GM19452 (cell line): ENCODE measurements around the gene RCVRN.

Experiments used
- ATAC-seq: cut with Tn5 transposase; IDR thresholded peaks from one replicate; pipeline ENCODE4 v1.9.1; 2021; ENCODE audit not compliant: unreplicated experiment

RCVRN gene

DNA sequence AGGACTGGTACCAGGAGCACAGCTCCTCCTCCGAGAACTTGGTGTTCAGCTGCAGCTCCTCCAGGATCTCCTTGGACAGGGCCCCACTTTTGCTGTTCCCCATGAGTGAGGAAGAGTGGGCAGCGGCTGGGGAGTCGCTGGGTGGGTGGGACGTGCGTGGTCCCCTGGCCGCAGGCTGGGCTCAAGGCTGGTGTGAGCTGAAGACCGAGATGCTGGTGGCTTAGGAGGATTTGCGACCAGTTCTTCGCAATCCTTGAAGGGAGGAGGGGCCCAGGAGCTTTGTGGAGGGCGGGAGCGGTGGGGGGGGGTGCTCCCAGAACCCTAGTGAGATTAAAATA is at the start of gene RCVRN:
Gene RCVRN, minus strand, starts transcription at position 194 of the 338 bp plus-strand sequence. Its CDS starts 91 bp downstream, at position 103.
- no peak for ATAC-seq

DNA sequence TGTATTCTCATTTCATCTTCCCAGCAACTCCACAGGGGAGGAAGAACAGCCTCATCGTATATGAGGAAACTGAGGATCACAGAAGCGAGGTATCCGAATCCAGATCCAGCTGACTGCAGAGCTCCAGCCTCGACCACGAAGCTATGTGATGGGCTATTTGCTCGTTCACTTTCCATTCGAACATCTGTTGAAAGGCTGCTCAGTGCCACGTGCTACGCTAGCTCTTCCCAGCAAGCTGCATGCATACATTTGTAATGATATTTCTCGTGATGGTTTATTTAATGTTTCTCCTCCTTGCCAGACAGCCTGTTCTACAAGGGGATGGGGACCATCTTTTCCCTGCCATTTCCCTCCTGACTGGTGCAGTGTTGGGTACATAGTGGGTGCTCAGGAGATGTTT is 48.4 kb upstream of the RCVRN start:
- no peak for ATAC-seq

DNA sequence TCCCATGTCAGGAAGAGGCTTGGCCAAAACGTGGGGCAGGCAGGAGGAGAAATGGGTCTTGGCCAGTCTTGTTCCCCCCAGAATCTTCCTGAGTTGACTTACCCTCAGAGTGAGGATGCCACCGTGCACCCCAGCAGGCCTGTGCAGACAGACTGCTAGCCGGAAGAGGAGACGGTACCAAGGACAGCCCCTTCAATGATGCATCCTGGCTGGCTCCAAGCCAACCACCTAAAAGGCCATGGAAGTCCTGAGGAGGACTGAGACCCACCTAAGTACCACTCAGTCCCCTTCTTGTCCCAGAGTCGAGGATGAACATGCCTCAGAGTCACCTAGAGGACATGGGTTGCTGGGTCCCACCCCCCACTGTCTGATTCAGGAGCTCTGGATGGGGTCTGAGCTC is 46.7 kb upstream of the RCVRN start:
- ATAC-seq: no peak

DNA sequence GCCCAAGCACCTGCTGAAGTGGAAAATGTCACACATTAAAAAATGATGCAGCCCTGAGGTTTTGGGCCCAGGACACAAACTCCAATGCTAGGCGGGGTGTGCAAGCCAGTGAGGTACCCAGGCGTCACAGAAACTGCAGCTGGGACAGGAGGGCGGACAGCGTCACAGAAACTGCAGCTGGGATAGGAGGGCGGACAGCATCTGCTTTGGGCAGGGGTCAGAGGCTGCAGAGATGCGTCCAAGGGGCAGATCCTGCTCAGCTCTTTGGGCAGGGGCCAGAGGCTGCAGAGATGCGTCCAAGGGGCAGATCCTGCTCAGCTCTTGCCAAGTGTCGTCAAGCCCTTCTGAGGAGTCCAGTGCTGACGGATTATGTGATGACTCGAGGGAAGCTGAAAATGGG is 43.9 kb upstream of the RCVRN start:
- ATAC-seq: no peak

DNA sequence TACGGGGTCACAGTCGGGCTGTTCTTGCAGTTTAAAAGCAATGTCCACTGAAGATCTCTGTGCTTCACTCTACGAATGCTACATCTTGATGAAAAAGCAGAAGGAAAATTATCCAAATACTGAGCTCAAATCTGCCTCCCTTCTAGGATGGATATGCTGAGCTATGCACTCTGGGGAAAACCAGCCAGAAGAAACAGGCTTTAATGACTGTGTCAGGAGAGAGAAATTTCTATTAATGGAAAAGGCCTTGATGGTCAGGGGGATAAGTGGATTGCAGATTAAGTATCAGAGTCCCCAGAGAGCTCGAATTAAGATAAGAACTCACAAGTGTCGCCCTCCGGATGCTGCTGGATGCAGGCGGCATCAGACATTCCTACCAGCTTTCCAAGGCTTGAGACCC is 39.6 kb upstream of the RCVRN start:
- ATAC-seq: no peak

DNA sequence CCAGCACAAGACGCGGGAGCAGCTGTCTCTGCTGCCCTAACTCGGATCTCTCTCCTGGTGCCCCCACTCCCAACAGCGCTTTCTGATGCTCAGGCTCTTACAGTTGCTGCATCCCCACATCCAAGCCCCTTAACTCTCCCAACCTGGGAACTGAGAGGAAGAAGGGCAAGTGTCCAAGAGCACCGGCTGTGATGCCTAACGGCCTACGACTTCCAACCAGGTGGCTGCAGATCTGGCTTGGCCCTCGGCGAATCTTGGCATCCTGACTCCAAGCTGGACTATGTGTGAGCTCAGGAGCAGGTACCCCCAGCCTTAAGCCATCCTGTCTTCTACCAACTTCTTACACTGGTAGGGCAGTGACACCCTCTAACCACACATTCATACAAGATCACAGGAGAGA is 38.3 kb upstream of the RCVRN start:
- no peak for ATAC-seq

DNA sequence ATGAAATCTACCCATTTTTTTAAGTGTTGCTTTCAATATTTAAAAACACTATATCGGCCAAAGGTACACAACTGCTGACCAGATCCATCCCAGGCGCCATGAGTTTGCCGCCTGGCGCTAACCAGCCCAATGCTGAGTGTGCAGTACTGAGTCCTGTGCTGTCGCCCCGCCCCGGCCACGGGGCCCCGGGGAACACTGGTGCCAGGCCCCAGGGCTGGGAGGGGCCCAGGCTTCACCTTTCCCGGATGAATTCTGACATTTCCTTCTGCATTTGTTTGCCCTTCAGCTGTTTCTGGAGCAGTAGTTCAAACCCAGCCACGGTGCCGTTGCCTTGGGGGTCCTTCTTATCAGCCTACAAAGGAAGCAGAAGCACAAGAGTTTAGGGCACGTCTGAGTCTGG is 37.8 kb upstream of the RCVRN start:
- no peak for ATAC-seq

DNA sequence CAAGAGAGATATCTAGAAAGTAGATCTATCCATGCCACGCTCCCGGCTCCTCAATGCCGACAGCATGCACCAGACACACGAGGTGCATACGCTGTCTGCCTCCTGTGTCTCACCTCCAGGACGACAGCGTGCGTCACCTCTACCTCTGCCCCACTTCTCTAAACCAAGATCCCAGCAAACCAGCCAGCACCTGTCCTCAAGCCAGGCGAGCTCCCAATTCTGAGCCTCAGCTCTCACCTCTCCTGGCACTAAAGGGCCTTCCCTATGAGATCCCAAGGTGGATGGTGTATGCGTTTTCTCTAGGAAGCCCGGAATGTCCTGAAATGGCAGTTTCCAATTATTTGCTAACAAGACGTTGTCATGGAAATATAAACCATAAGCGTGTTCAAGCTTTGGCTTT is 36.2 kb upstream of the RCVRN start:
- no peak for ATAC-seq

DNA sequence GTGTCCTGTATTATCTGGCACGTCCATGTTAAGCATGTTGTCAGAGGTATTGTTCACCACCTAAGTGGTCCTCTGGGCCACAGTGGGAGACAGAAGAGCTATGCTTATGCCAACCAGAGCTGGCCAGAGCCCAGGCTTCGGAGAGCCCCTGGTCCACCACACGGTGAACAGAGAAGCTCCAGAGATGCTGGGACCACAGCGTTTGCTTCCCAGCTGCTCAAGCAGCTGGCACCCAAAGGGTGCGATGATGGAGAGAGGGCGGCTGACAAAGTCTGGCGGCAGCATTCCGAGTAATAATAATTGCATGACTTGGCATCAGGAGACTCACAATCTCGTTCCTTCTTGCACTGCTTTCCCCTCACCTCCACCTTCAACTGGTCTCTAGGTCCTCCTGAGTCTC is 35.8 kb upstream of the RCVRN start:
- ATAC-seq: no peak

DNA sequence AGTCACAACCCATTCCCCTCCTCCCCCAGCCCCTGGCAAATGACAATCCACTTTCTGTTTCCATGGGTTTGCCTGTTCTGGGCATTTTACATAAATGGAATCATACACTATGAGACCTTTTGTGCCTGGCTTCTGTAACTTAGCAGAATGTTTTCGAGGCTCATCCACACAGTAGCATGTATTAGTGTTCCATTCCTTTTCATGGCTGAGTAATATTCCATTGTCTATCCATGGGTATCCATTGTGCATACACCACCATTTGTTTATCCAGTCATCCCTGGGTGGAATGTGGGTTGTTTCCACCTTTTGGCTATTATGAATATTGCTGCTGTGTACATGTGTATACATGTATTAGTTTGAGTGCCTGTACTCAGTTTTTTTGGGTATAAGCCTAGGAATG is 33.7 kb upstream of the RCVRN start:
- no peak for ATAC-seq

DNA sequence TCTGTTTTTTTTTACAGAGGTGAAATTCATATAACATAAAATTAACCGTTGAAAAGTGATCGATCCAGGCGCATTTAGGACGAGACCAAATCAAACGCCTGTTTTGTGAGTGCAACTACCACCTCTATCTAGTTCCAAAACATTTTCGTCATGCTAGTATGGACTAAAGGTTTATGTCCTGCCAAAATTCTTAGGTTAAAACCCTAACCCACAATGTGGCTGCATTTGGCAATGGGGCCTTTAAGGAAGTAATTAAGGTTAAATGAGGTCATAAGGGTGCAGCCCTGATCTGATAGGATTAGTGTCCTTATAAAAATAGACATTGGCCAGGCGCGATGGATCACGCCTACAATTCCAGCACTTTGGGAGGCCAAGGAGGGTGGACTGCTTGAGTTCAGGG is 32.8 kb upstream of the RCVRN start:
- no peak for ATAC-seq

DNA sequence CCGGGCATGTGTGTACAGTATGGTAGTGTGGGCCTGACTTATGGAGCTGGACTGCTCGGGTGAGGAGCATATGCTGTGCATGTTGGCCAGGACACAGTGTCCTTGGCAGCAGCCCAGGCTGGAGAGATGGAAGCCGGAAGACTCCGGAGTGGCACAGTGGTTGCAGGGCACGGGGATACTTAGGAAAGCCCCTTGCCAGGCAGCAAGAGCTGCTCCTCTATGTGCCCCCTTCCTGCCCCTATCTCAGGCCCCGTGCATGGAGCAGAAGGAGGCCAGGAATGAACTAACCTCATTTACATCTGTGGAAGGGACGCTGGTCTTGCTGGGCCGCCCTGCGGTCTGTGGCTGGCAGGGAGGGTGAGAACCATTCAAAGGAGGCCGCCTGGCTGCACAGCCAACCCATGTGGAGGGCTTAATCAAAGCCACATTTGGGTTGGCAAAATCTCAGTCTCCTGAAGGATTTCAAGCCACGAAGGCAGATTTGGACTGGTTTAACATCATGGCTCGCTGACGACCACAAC is 32.2 kb upstream of the RCVRN start:
- ATAC-seq: no peak

DNA sequence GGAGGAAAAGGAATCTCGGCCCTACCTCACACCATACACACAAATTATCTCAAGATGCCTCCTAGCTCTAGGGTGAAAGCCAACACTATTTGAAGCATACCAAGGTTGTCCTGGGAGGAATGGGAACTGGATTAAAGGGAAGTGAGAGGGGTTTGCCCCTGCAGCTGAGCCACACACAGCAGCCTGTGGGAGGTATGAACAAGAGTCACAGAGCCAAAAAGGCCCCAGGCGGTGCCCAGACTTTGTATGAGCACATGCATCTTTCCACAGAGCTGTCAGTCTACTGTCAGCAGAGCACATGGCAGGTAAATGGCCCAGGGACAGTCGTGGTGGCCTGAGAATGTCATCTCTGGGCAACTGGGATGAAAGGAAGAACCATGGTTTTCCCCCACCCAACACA is 31.0 kb upstream of the RCVRN start:
- no peak for ATAC-seq

DNA sequence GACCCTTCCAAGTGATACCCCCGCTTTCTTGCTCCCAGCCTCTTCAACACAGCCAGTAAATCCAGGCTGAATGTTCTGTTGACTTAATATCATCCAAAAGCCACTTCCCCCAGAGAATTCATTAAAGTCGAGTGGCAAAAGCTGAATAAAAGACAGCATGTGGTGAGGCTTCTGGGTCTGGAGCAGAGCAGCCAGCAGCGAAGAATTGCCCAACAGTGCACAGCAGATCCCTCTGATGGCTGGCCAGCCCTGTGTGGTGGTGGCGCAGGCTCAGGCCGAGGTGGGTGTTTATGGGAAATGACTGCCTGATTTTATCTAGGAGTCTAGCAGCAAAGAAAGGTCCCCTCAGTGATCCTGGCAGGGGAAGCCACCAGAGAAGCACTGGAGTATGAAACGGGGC is 30.3 kb upstream of the RCVRN start:
- no peak for ATAC-seq

DNA sequence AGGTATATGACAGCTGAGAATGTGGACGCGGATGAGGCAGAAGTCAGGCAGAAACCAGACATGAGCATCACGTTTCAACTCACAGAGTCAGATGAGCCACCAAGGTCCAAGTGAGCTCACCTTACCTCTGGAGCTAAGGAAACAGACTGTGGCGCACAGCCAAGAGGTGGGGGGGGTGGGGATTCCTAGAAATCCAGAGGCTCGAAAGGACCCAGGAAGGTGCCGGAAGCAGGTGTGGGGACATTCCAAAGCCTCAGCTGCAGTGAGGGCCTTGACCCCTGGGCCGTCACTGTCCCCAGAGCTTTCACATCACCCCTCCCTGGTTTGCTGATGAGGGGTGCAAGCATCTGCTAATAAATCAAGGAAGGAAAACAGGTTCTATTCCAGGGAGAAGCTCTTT is 29.3 kb upstream of the RCVRN start:
- ATAC-seq: no peak

DNA sequence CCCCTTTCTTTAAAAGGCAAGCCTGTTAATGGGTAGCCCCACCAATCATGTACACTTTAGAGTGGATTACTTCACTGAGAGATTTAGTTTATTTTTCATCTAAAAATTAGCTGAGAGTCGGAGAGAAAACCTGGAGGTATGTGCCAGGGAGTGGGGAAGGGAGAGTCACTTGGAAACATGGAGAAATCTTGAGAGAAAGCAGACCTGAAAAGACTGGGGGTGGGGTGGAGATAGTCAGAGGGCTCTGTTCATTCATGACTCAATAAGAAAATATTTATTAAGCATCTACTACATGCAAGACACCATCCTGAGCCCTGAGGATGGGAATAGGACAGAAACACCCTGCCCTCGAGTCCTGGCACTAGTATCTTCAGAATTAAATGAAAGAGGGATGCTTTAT is 27.4 kb upstream of the RCVRN start:
- ATAC-seq: no peak

DNA sequence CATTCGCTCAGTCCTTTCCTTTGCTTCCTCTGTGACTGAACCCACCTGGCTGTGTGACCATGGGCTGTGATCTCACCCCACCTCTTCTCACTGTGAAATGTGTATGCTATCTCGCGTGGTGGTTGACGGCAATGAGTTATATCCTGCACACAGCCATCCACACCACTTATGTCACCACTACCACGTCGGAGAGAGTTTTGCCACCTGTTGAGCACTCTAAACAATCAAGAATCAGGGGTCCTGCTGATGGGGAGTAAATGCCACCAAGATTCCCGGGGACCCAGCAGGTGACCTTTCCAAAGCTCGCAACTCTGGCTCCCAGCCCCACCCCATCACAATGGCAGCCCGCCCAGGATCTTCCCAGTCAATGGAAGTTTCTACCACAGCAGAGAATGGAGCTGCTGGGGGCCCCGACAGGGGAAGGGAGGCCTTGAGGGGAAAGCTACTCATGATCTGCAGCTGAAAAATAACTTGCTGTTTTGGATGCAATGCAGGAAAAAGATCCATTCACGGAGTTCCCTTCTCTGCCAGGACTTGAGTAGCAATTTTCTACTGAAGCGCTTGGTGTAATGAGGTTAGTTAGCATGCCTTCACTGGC is 26.2 kb upstream of the RCVRN start:
- no peak for ATAC-seq

DNA sequence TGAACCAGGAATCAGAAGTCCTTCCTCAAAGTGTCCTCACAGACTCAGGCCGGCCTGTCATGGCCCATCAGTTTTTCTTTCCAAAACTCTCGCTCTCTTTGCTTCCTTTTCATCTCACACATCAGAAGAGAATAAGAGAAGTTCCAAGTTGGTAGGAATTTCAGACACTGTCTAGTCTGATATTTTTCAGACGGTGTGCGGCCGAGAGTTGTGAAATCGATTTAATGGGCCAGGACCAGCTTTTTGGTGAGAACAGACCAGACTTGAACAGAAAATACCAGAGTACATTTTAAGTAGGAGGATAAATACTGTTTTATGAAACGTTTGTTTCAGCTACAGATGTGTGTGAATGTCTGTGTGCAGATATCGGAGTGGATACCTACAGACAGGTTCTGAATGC is 24.8 kb upstream of the RCVRN start:
- no peak for ATAC-seq

DNA sequence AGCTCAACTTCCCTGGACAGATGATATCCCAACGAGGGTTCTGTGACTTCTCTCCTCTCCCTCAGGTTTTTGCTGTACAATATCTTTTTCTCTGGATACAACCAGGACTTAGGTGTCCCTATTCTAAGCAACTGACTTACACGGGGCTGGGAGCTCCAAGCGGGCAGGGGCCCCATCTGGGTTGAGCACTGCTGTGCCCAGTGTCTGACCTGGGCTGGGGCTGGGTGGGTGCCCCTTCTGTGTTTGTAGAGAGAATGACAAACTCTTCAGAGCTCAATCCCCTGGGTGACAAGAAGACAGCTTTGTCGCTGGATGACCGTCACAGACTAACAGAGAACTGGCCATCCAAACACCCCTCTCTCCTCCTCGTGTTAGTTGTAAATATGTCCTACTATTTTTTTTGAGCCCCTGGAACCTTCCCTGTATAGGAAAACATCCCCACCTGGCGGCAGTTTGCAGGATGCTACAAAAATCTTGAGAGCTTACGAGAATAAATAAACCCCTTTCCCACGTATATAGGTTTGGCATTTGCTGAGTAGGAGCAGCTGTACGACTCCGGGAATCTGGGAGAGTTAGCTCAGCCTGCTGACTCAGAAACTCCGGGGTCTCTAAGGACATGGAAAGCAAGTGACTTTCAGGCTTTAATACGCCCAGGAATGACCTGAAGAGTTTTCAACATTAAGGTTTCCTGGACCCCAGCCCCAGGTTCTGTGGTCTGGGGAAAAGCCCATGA is 23.7 kb upstream of the RCVRN start:
- ATAC-seq: no peak

DNA sequence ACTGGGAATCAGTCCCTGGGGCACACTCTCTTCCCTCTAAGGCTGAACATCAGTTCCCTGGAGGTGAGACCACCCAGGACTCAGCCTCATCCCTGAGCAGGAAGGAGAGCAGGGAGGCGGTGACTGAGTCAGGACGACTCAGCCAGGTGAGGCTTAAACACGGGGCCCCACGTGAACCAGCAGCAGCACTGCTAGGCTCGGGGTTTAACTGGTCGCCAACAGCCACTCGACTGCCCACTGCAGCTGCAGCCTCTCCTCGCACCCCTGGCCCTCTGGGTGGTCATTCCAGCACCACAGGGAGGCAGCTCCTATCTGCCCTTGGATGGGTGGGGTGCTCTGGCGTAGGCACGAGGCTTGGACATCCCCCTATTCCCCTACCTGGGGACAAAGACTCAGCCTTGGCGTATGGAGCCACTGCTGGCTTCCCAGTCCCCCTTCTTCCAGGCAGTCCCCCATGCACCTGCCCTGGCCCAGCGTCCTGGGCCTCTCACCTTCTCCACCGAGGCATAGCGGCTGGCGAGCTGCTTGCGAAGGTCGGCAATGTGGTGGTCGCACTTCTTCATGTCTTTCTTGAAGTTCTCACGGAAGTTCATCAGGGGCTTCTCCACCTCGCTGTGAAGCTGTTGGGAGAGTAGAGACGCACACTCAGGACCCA is 21.2 kb upstream of the RCVRN start:
- no peak for ATAC-seq

DNA sequence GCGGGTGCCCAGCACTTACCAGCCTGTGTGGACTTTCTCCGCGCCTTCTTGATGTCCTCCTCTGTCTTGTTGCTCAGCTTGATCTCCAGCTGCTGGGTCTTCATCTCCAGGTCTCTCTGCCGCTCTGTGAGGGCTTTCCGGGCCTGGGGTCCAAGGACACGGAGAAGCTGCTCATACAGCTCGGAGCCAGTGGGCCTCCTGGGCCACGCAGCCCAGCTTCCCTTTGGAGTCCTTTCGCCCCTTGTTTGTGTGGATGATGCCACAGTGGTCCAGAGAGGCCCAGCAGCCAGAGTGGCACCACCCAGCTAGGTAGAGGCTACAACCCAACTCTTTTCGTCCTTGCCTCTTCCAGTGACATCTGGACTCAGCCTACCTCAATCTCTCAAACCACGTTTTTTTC is 20.4 kb upstream of the RCVRN start:
- ATAC-seq: no peak

DNA sequence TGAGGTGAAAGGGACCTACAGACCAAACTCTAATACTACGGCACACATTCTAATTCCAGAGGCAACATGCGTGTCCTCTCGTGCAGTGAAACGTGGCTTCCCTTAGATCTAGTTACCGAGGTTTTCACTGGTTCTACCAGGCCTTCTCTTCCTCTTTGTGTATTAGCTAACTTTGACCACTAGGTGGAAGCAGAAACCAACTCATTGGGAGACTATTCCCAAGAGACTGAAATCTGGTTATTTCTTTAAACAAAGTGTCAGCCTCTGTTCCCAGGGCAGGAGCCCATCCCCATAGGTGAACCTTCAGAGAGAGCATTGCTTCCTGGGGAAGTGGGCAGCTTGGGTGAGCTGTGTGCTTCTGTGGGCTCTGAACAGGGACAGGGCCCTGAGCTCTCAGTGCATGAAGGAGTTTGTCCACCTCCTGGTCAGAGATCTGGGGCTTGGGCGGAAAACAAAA is 19.7 kb upstream of the RCVRN start:
- peak; percentile 63 for ATAC-seq
